Osteoblast (primary cell): ENCODE measurements around the gene NTRK1. TPM values are rescaled to one million over a fixed set of nuclear protein-coding genes. Genes with fewer than 3 reads are reported as not detected.
A peak's percentile ranks its signal among the peaks of the same experiment; 100 is the strongest.

Experiments
- DNase-seq: peaks from one replicate; pipeline ENCODE4 v3.0.0; 2011; ENCODE audit warnings: low spot score, mixed read lengths; ENCODE audit not compliant: insufficient read length; ENCODE audit errors: missing footprints
- H2AFZ ChIP-seq: 2 replicates; pipeline ENCODE4 v1.6.0; 2011; ENCODE audit warnings: mild to moderate bottlenecking, low read length
- H3K27ac ChIP-seq: 2 replicates; pipeline ENCODE4 v1.5.1; 2011; ENCODE audit warnings: mild to moderate bottlenecking, low read depth, low read length, moderate library complexity
- H3K27me3 ChIP-seq: 2 replicates; pipeline ENCODE4 v1.6.0; 2012; ENCODE audit warnings: mild to moderate bottlenecking, control low read depth, inconsistent platforms, low read length, moderate library complexity; ENCODE audit not compliant: insufficient read depth
- H3K36me3 ChIP-seq: 2 replicates; pipeline ENCODE4 v1.5.1; 2011; ENCODE audit warnings: mild to moderate bottlenecking, low read length, control low read depth, moderate library complexity; ENCODE audit not compliant: insufficient read depth
- H3K4me1 ChIP-seq: 2 replicates; pipeline ENCODE4 v1.5.1; 2011; ENCODE audit warnings: mild to moderate bottlenecking, low read length, control low read depth, moderate library complexity; ENCODE audit not compliant: insufficient read depth
- H3K4me2 ChIP-seq: 2 replicates; pipeline ENCODE4 v1.6.0; 2011; ENCODE audit warnings: mild to moderate bottlenecking, low read length; ENCODE audit not compliant: insufficient read depth
- H3K4me3 ChIP-seq: fragments of 200-600 bp; sonication (generic); 3 replicates; pipeline ENCODE4 v1.5.1; 2012; ENCODE audit warnings: mild to moderate bottlenecking, low read length, inconsistent platforms; ENCODE audit not compliant: insufficient read depth
- H3K79me2 ChIP-seq: 2 replicates; pipeline ENCODE4 v1.6.0; 2012; ENCODE audit warnings: mild to moderate bottlenecking, low read length, control low read depth, inconsistent platforms; ENCODE audit not compliant: insufficient read depth
- H3K9me3 ChIP-seq: 2 replicates; pipeline ENCODE4 v1.5.1; 2011; ENCODE audit warnings: low read depth, low read length, control low read depth
- H4K20me1 ChIP-seq: 2 replicates; pipeline ENCODE4 v1.6.0; 2012; ENCODE audit warnings: mild to moderate bottlenecking, low read length, control low read depth; ENCODE audit not compliant: insufficient read depth
- CTCF ChIP-seq: IDR thresholded peaks from 2 replicates; pipeline ENCODE4 v1.5.1; 2011; ENCODE audit warnings: mild to moderate bottlenecking, low read depth, low read length, moderate library complexity; ENCODE audit errors: extremely low read depth
- total RNA-seq: library from RNA; depleted of rRNA; stranded (reverse); fragments of >200 nt; gene quantifications from 2 replicates; pipeline ENCODE4 v1.2.3, GENCODE V29; 2012

NTRK1 gene
- total RNA-seq, 1 donor = 0.36 TPM

DNA sequence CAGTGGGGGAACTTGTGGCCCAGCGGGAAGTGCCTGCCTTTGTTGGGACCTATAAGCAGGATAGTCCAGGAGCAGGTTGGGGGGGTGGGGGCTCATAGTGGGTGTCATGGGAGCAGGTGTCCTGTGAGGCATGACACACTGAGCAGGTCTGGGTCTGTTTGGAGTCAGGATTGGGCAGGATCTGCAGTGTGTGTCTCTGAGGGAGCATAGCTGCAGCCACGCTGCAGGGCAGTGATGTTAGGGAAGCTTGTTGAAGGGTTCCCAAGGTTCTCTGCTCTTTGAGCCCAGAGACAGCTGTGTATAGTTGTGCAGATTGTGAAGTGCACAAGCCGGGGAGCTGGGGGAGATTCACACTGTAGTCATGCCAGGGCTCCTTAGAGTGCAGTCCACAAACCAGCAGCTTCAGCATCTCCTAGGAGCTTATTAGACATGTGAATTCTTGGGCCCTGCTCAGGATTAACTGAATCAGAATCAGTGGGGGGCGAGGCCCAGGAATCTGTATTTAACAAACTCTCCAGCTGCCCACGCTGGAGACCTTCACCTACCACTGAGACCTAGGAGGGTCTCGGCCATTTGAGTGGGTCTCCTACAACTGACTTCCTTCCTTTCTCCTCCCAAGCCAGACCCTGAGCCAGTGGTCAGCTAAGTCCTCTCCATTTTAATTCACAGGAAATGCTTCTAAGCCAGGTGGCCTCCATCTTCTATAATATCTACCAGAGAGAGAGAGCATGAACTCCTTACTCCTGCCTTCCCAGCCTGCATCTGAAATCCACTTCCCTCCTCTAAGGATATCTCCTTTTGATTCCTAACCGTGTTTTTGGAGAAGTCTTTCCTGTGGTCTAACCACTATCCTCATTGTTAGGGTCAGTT, 12.8 kb upstream of the NTRK1 start:
- no peaks in the 10 kb centered on the region for H3K9me3 ChIP-seq
- H3K27ac ChIP-seq = no peak overlapping the region
- H3K4me2 ChIP-seq = no peak overlapping the region
- no peak for TF ChIP-seq CTCF
- H3K27me3 ChIP-seq = peaks cover 48% of the 10 kb centered on the region
- H3K79me2 ChIP-seq = no peaks in the 10 kb centered on the region
- H2AFZ ChIP-seq = no peak overlapping the region
- no peaks in the 10 kb centered on the region for H4K20me1 ChIP-seq
- peak; percentile 90 for DNase-seq
- H3K4me1 ChIP-seq = no peaks in the 10 kb centered on the region
- H3K4me3 ChIP-seq = no peak overlapping the region
- H3K36me3 ChIP-seq = no peaks in the 10 kb centered on the region

GRCh38 chr1:156848461-156849150, 12.1 kb upstream of the NTRK1 start:
- DNase-seq = peak; percentile 81

DNA sequence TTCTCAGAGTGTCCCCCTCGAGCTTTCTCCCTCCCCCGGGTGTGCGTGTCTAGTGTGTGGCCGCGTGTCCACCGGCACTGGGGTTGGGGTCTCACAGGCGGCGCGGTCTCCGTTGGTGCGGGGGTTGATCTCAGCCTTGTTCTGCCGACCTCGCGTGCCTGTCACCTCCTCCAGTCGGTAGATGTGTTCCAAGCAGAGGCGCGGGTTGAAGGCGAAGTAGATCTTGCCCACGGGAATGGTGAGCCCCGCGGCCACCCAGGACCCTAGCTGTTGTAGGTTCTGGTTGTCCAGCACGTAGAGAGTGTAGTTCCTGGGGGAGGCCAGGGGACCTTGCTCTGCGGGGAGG, 11.5 kb upstream of the NTRK1 start:
- no peaks in the 10 kb centered on the region for H3K9me3 ChIP-seq
- peak; percentile 54 for DNase-seq
- H3K27me3 ChIP-seq = peaks cover 45% of the 10 kb centered on the region
- no peaks in the 10 kb centered on the region for H3K4me1 ChIP-seq
- no peak overlapping the region for H3K4me2 ChIP-seq
- H4K20me1 ChIP-seq = no peaks in the 10 kb centered on the region
- no peaks in the 10 kb centered on the region for H3K36me3 ChIP-seq
- no peak overlapping the region for H3K27ac ChIP-seq
- no peak overlapping the region for H3K4me3 ChIP-seq
- H3K79me2 ChIP-seq = no peaks in the 10 kb centered on the region
- no peak for TF ChIP-seq CTCF
- H2AFZ ChIP-seq = no peak overlapping the region

More at GRCh38 chr1:156848461-156849150, 12.1 kb upstream of the NTRK1 start:
- H3K9me3 ChIP-seq = no peaks in the 10 kb centered on the region
- no peaks in the 10 kb centered on the region for H3K4me1 ChIP-seq
- TF ChIP-seq CTCF = no peak
- H3K36me3 ChIP-seq = no peaks in the 10 kb centered on the region
- no peaks in the 10 kb centered on the region for H3K79me2 ChIP-seq
- H3K4me3 ChIP-seq = no peak overlapping the region
- no peak overlapping the region for H3K27ac ChIP-seq
- H3K4me2 ChIP-seq = no peak overlapping the region
- no peaks in the 10 kb centered on the region for H4K20me1 ChIP-seq
- peaks cover 48% of the 10 kb centered on the region for H3K27me3 ChIP-seq
- H2AFZ ChIP-seq = no peak overlapping the region

DNA sequence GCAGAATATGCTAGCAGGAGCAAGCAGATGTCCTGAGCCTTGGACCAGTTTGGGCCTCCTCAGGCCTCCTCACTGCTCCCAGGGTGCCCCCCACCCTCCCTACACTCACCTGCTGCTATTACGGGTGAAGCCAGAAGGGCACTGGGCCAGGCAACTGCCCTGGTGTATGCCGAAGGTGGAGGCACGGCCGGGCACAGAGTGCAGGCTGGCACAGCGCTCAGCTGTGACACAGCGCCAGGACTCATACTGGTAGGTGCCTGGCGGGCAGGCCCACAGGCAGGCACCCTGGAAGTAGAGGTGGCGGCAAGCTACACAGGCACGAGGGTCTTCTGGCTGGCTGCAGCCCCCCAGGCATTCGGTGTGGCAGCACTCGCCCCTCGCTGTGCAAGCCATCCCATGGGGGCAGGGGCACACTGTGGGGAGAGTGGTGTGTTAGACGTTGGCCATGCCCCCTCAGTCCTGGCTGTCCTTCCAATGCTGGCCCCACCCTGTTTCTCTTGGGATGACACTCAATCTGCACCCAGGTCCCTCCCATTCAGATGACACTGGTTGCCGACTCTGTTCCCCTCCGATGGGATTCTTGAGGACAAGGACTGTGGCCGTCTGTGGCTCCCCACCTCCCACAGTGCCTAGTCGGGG, 8.8 kb upstream of the NTRK1 start:
- DNase-seq = peak; percentile 79
- H3K4me1 ChIP-seq = no peaks in the 10 kb centered on the region
- H3K27me3 ChIP-seq = peaks cover 31% of the 10 kb centered on the region
- no peak overlapping the region for H3K4me3 ChIP-seq
- no peak overlapping the region for H2AFZ ChIP-seq
- no peaks in the 10 kb centered on the region for H3K79me2 ChIP-seq
- H3K36me3 ChIP-seq = no peaks in the 10 kb centered on the region
- no peak overlapping the region for H3K27ac ChIP-seq
- no peaks in the 10 kb centered on the region for H4K20me1 ChIP-seq
- H3K4me2 ChIP-seq = no peak overlapping the region
- no peaks in the 10 kb centered on the region for H3K9me3 ChIP-seq
- TF ChIP-seq CTCF = no peak
